Stimulated activated CD4-positive, alpha-beta T cell treated with anti-CD3 and anti-CD28 coated beads, TNF-alpha, amount 100 ng/mL, for 48 hours (primary cell): Measurements from ENCODE around the gene FIP1L1.
"Not testable (repeated sequence)": the region's sequence is repeated elsewhere in the genome, so short reads cannot be mapped to it uniquely, and the experiment has no call there.

Source experiments
- DNase-seq, 3 donors: peaks; one replicate each; pipeline ENCODE4 v3.0.0-alpha.2; 2020; ENCODE audit warnings: low read depth in 3 of 3

The FIP1L1 gene

GRCh38 chr4:53377319-53378170, at the start of gene FIP1L1:
FIP1L1 (plus strand) TSS chr4:53377641; CDS start chr4:53377839, 198 bp downstream.
- peak; percentile 90 to 92 (median 91) for DNase-seq

- not testable (repeated sequence) for DNase-seq
Observed at GRCh38 chr4:53334916-53335315, 42.5 kb upstream of the FIP1L1 start.

- DNase-seq, result not testable (repeated sequence)
Observed at GRCh38 chr4:53340145-53340544, 37.3 kb upstream of the FIP1L1 start.

- not testable (repeated sequence) for DNase-seq
Observed at GRCh38 chr4:53346392-53346791, 31.0 kb upstream of the FIP1L1 start.

GRCh38 chr4:53346920-53347852, 30.3 kb upstream of the FIP1L1 start:
- no peak for DNase-seq

- DNase-seq, result no peak
Observed at GRCh38 chr4:53348046-53348445, 29.4 kb upstream of the FIP1L1 start.

GRCh38 chr4:53349091-53349491, 28.4 kb upstream of the FIP1L1 start:
- no peak for DNase-seq

- no peak for DNase-seq
Observed at GRCh38 chr4:53354012-53354722, 23.3 kb upstream of the FIP1L1 start.

GRCh38 chr4:53355930-53356521, 21.4 kb upstream of the FIP1L1 start:
- no peak for DNase-seq

GRCh38 chr4:53361451-53361850, 16.0 kb upstream of the FIP1L1 start:
- DNase-seq, result no peak

- no peak for DNase-seq
Observed at GRCh38 chr4:53362093-53362492, 15.3 kb upstream of the FIP1L1 start.

- no peak for DNase-seq
Observed at GRCh38 chr4:53364624-53365023, 12.8 kb upstream of the FIP1L1 start.

- no peak for DNase-seq
Observed at GRCh38 chr4:53365121-53365485, 12.3 kb upstream of the FIP1L1 start.

GRCh38 chr4:53365486-53366300, 11.7 kb upstream of the FIP1L1 start, which contains the start of gene SCFD2:
SCFD2 (minus strand) TSS chr4:53366061.
- DNase-seq, result peak; percentile 93 to 95 (median 94)

- no peak for DNase-seq
Observed at GRCh38 chr4:53366301-53366716, 11.1 kb upstream of the FIP1L1 start.

GRCh38 chr4:53367721-53368120, 9.7 kb upstream of the FIP1L1 start:
- DNase-seq, result no peak

GRCh38 chr4:53371049-53371448, 6.4 kb upstream of the FIP1L1 start:
- no peak for DNase-seq

GRCh38 chr4:53371843-53372521, 5.5 kb upstream of the FIP1L1 start:
- no peak for DNase-seq

- DNase-seq, result no peak
Observed at GRCh38 chr4:53374777-53375258, 2.6 kb upstream of the FIP1L1 start.

GRCh38 chr4:53376900-53377299, 541 bp upstream of the FIP1L1 start:
- DNase-seq, result no peak
